HEK293 (cell line): Measurements from ENCODE around the gene BRWD1.

Experiments
- IKZF3 ChIP-seq: fragments of 450-650 bp; IDR thresholded peaks from 2 replicates; pipeline ENCODE4 v1.5.0; 2018; ENCODE audit warnings: missing biosample characterization, mild to moderate bottlenecking, missing genetic modification characterization, moderate library complexity
- KLF10 ChIP-seq: fragments of 450-650 bp; IDR thresholded peaks from 2 replicates; pipeline ENCODE4 v1.5.1; 2018; ENCODE audit warnings: missing biosample characterization, mild to moderate bottlenecking, missing genetic modification characterization
- KLF16 ChIP-seq: fragments of 450-650 bp; formaldehyde crosslinking; IDR thresholded peaks from 2 replicates; pipeline ENCODE4 v1.5.1; 2017; ENCODE audit warnings: missing biosample characterization, missing genetic modification characterization
- PATZ1 ChIP-seq: fragments of 450-650 bp; formaldehyde crosslinking; IDR thresholded peaks from 2 replicates; pipeline ENCODE4 v1.5.1; 2016; ENCODE audit warnings: missing biosample characterization, missing genetic modification characterization
- PRDM4 ChIP-seq: fragments of 450-650 bp; formaldehyde crosslinking; IDR thresholded peaks from 2 replicates; pipeline ENCODE4 v1.5.1; 2017; ENCODE audit warnings: missing biosample characterization, missing genetic modification characterization
- TSHZ1 ChIP-seq: fragments of 450-650 bp; formaldehyde crosslinking; IDR thresholded peaks from 2 replicates; pipeline ENCODE4 v1.5.1; 2016; ENCODE audit warnings: missing biosample characterization, missing genetic modification characterization, borderline replicate concordance
- ZBTB11 ChIP-seq: fragments of 450-650 bp; formaldehyde crosslinking; conservative IDR thresholded peaks from 2 replicates; pipeline ENCODE4 v1.5.1; 2016; ENCODE audit warnings: low read depth, missing biosample characterization, missing genetic modification characterization
- ZBTB20 ChIP-seq: fragments of 450-650 bp; formaldehyde crosslinking; IDR thresholded peaks from 2 replicates; pipeline ENCODE4 v1.5.1; 2016; ENCODE audit warnings: missing biosample characterization, missing genetic modification characterization
- ZBTB26 ChIP-seq: fragments of 450-650 bp; formaldehyde crosslinking; optimal IDR thresholded peaks from 2 replicates; pipeline ENCODE3; 2016; ENCODE audit warnings: missing biosample characterization, mild to moderate bottlenecking, missing genetic modification characterization
- ZBTB7A ChIP-seq: fragments of 450-650 bp; formaldehyde crosslinking; IDR thresholded peaks from 2 replicates; pipeline ENCODE4 v1.5.1; 2016; ENCODE audit warnings: low read depth, missing biosample characterization, missing genetic modification characterization
- ZNF157 ChIP-seq: fragments of 450-650 bp; formaldehyde crosslinking; IDR thresholded peaks from 2 replicates; pipeline ENCODE4 v1.5.1; 2016; ENCODE audit warnings: missing biosample characterization, missing genetic modification characterization
- ZNF18 ChIP-seq: fragments of 450-650 bp; formaldehyde crosslinking; IDR thresholded peaks from 2 replicates; pipeline ENCODE4 v1.5.1; 2016; ENCODE audit warnings: missing biosample characterization, missing genetic modification characterization
- ZNF239 ChIP-seq: fragments of 450-650 bp; formaldehyde crosslinking; IDR thresholded peaks from 2 replicates; pipeline ENCODE4 v1.5.1; 2016; ENCODE audit warnings: missing biosample characterization, missing genetic modification characterization
- ZNF561 ChIP-seq: fragments of 450-650 bp; IDR thresholded peaks from 2 replicates; pipeline ENCODE4 v1.5.1; 2018; ENCODE audit warnings: missing biosample characterization, missing genetic modification characterization, borderline replicate concordance
- ZNF600 ChIP-seq: fragments of 450-650 bp; formaldehyde crosslinking; IDR thresholded peaks from 2 replicates; pipeline ENCODE4 v1.5.1; 2016; ENCODE audit warnings: missing biosample characterization, missing genetic modification characterization

The BRWD1 gene

GRCh38 chr21:39348040-39348354 lies 34.6 kb upstream of the BRWD1 start (continued):
- no peak for TF ChIP-seq IKZF3
- no peak for TF ChIP-seq ZNF239 (tag by site-specific recombination)
- TF ChIP-seq PATZ1 (tag by site-specific recombination): no peak
- TF ChIP-seq TSHZ1 (tag by site-specific recombination): no peak
- TF ChIP-seq ZNF600 (tag by site-specific recombination): no peak
- peak; percentile 86 for TF ChIP-seq PRDM4
- TF ChIP-seq ZBTB11 (tag by site-specific recombination): no peak
- no peak for TF ChIP-seq KLF16 (tag by site-specific recombination)
- no peak for TF ChIP-seq KLF10 (tag by site-specific recombination)
- TF ChIP-seq ZBTB7A (tag by site-specific recombination): no peak
- no peak for TF ChIP-seq ZBTB26
- TF ChIP-seq ZBTB20 (tag by site-specific recombination): no peak
- no peak for TF ChIP-seq ZNF157 (tag by site-specific recombination)
- no peak for TF ChIP-seq ZNF18 (tag by site-specific recombination)
- 0 out of 2 replicates have a peak, but pooled peaks have one; percentile 6 for TF ChIP-seq ZNF561
